H1 (cell line): ENCODE measurements around the gene TRIOBP. TPM values are rescaled to one million over a fixed set of nuclear protein-coding genes. Genes with fewer than 3 reads are reported as not detected.

Experiments used
- CTCF ChIA-PET: fragments of 300-600 bp; sonication (Branson Sonifier 250); formaldehyde crosslinking; loops from one replicate; lab custom pipeline; 2021; ENCODE audit not compliant: partially characterized antibody; lab: Charles Lee
- POLR2A ChIA-PET: fragments of 300-600 bp; sonication (Branson Sonifier 250); formaldehyde crosslinking; loops from one replicate; lab custom pipeline; 2021; ENCODE audit warnings: inconsistent platforms; ENCODE audit not compliant: partially characterized antibody; lab: Charles Lee
- DNase-seq, 2 experiments: peaks; one replicate each; pipeline versions ENCODE4 v3.0.0 to v3.0.0-alpha.2; 2010 to 2022; ENCODE audit warnings: low spot score in 2 of 2, low read depth in 1 of 2, mixed read lengths in 1 of 2
- FAIRE-seq: peaks from 2 replicates; lab custom pipeline; 2011; peaks lifted over from hg19 to GRCh38; lab: Jason Lieb, UNC
- H2AFZ ChIP-seq: 2 replicates; pipeline ENCODE4 v1.8.1; 2012; ENCODE audit warnings: low read length, inconsistent platforms
- H2AK5ac ChIP-seq: 2 replicates; pipeline ENCODE4 v1.6.1; 2013; ENCODE audit warnings: low read depth, low read length
- H2BK120ac ChIP-seq: replicated peaks from 2 replicates; pipeline ENCODE3; 2013; ENCODE audit warnings: low read depth, low read length, inconsistent platforms
- H2BK12ac ChIP-seq: 2 replicates; pipeline ENCODE4 v1.6.1; 2013; ENCODE audit warnings: low read depth, low read length
- H2BK15ac ChIP-seq: 2 replicates; pipeline ENCODE4 v1.6.1; 2013; ENCODE audit warnings: low read length
- H2BK20ac ChIP-seq: 2 replicates; pipeline ENCODE4 v1.6.1; 2013; ENCODE audit warnings: low read length
- H2BK5ac ChIP-seq: 2 replicates; pipeline ENCODE4 v1.6.1; 2013; ENCODE audit warnings: low read depth, low read length
- H3K14ac ChIP-seq: 2 replicates; pipeline ENCODE4 v1.6.1; 2013; ENCODE audit warnings: inconsistent platforms; ENCODE audit not compliant: insufficient read length
- H3K18ac ChIP-seq: 2 replicates; pipeline ENCODE4 v1.6.1; 2013; ENCODE audit warnings: low read length; ENCODE audit errors: extremely low read depth
- H3K23ac ChIP-seq: 2 replicates; pipeline ENCODE4 v1.6.1; 2013; ENCODE audit warnings: inconsistent platforms; ENCODE audit not compliant: insufficient read length
- H3K23me2 ChIP-seq: 2 replicates; pipeline ENCODE4 v1.6.1; 2013; ENCODE audit warnings: low read depth, low read length
- H3K27ac ChIP-seq: 2 replicates; pipeline ENCODE4 v1.6.1; 2011; ENCODE audit warnings: low read depth, low read length, inconsistent platforms
- H3K27me3 ChIP-seq, 4 experiments: replicated peaks in 1 of 4; 1 replicate in 1 of 4; 2 replicates in 3 of 4; pipeline versions ENCODE4 v1.6.1 to v1.8.1; 2011 to 2013; ENCODE audit warnings: low read length in 3 of 4, mild to moderate bottlenecking in 3 of 4, inconsistent platforms in 2 of 4, mixed read lengths in 2 of 4, moderate library complexity in 1 of 4; ENCODE audit not compliant: control insufficient read depth in 3 of 4, insufficient read depth in 3 of 4; ENCODE audit errors: extremely low read depth in 1 of 4
- H3K36me3 ChIP-seq, 4 experiments: 2 replicates each; pipeline versions ENCODE4 v1.6.1 to v1.8.1; 2011 to 2013; ENCODE audit warnings: mild to moderate bottlenecking in 4 of 4, low read length in 3 of 4, moderate library complexity in 2 of 4, control low read depth in 1 of 4, inconsistent platforms in 1 of 4; ENCODE audit not compliant: insufficient read depth in 4 of 4, control insufficient read depth in 2 of 4
- H3K4ac ChIP-seq: replicated peaks from 2 replicates; pipeline ENCODE3; 2013; ENCODE audit warnings: low read length, low read depth, mixed read lengths, inconsistent platforms; ENCODE audit not compliant: insufficient read length
- H3K4me1 ChIP-seq, 4 experiments: replicated peaks in 1 of 4; 1 replicate in 1 of 4; 2 replicates in 3 of 4; pipeline versions ENCODE4 v1.6.1 to v1.8.1; 2011 to 2013; ENCODE audit warnings: low read length in 3 of 4, inconsistent platforms in 2 of 4, mixed read lengths in 1 of 4; ENCODE audit not compliant: insufficient read depth in 4 of 4, control insufficient read depth in 3 of 4
- H3K4me2 ChIP-seq, 2 experiments: 2 replicates each; pipeline versions ENCODE4 v1.6.1 to v1.8.1; 2011 to 2013; ENCODE audit warnings: low read depth in 2 of 2, low read length in 2 of 2, control low read depth in 1 of 2, inconsistent platforms in 1 of 2, mild to moderate bottlenecking in 1 of 2; ENCODE audit not compliant: insufficient read depth in 1 of 2
- H3K4me3 ChIP-seq, 4 experiments: fragments of 200-600, 300-600 bp in 1 of 4; sonication (generic), shearing (Covaris generic), sonication (Bioruptor Twin) in 1 of 4; 2 replicates each; pipeline versions ENCODE4 v1.5.1 to v1.8.1; 2011 to 2016; ENCODE audit warnings: low read length in 4 of 4, low read depth in 3 of 4, control low read depth in 2 of 4, inconsistent platforms in 2 of 4, mild to moderate bottlenecking in 2 of 4, mixed read lengths in 1 of 4, moderate library complexity in 1 of 4; ENCODE audit not compliant: insufficient read depth in 2 of 4; ENCODE audit errors: extremely low read depth in 1 of 4
- H3K56ac ChIP-seq: replicated peaks from 2 replicates; pipeline ENCODE3; 2013; ENCODE audit warnings: low read depth, mild to moderate bottlenecking, mixed read lengths, low read length, inconsistent platforms; ENCODE audit not compliant: insufficient read length
- H3K79me1 ChIP-seq: 2 replicates; pipeline ENCODE4 v1.6.1; 2013; ENCODE audit warnings: low read depth, low read length, control low read depth
- H3K79me2 ChIP-seq, 2 experiments: 2 replicates each; pipeline versions ENCODE4 v1.6.1 to v1.8.1; 2012 to 2013; ENCODE audit warnings: low read length in 2 of 2, mild to moderate bottlenecking in 2 of 2, inconsistent platforms in 1 of 2; ENCODE audit not compliant: insufficient read depth in 2 of 2, control insufficient read depth in 1 of 2
- H3K9ac ChIP-seq, 4 experiments: replicated peaks in 1 of 4; 1 replicate in 1 of 4; 2 replicates in 3 of 4; pipeline versions ENCODE4 v1.6.1 to v1.8.1; 2011 to 2013; ENCODE audit warnings: low read depth in 3 of 4, low read length in 3 of 4, control low read depth in 2 of 4, mild to moderate bottlenecking in 2 of 4, moderate library complexity in 2 of 4, inconsistent platforms in 1 of 4; ENCODE audit errors: extremely low read depth in 1 of 4
- H3K9me3 ChIP-seq, 2 experiments: 2 replicates each; pipeline versions ENCODE4 v1.6.1 to v1.8.1; 2012 to 2013; ENCODE audit warnings: mild to moderate bottlenecking in 2 of 2, moderate library complexity in 2 of 2, control low read depth in 1 of 2, inconsistent platforms in 1 of 2, low read depth in 1 of 2, low read length in 1 of 2, mixed read lengths in 1 of 2; ENCODE audit not compliant: insufficient read depth in 2 of 2
- H4K20me1 ChIP-seq, 2 experiments: replicated peaks in 1 of 2; 2 replicates each; pipeline versions ENCODE3 to v1.8.1; 2011 to 2013; ENCODE audit warnings: inconsistent platforms in 2 of 2, low read length in 2 of 2, mild to moderate bottlenecking in 1 of 2; ENCODE audit not compliant: insufficient read depth in 2 of 2, control insufficient read depth in 1 of 2
- H4K5ac ChIP-seq: 2 replicates; pipeline ENCODE4 v1.6.1; 2013; ENCODE audit warnings: low read length, low read depth, mixed read lengths, inconsistent platforms; ENCODE audit not compliant: insufficient read length
- H4K8ac ChIP-seq: 2 replicates; pipeline ENCODE4 v1.8.0; 2013; ENCODE audit warnings: mild to moderate bottlenecking, moderate library complexity, low read length, inconsistent platforms; ENCODE audit not compliant: insufficient read depth; ENCODE audit errors: extremely low read depth
- H4K91ac ChIP-seq: replicated peaks from 2 replicates; pipeline ENCODE3; 2013; ENCODE audit warnings: low read length, mixed read lengths, inconsistent platforms; ENCODE audit not compliant: insufficient read length
- ASH2L ChIP-seq: fragments of 200-600, 300-600 bp; sonication (generic); IDR thresholded peaks from one replicate; pipeline ENCODE4 v1.7.1; 2017; ENCODE audit warnings: low read length
- ATF3 ChIP-seq: IDR thresholded peaks from 2 replicates; pipeline ENCODE4 v1.6.1; 2011; ENCODE audit warnings: low read depth, mild to moderate bottlenecking, low read length; ENCODE audit not compliant: insufficient read depth
- HDAC6 ChIP-seq: IDR thresholded peaks from one replicate; pipeline ENCODE4 v1.7.1; 2012; ENCODE audit warnings: low read depth, mild to moderate bottlenecking, inconsistent platforms, low read length, moderate library complexity
- TAF1 ChIP-seq: IDR thresholded peaks from 2 replicates; pipeline ENCODE4 v1.6.1; 2011; ENCODE audit warnings: mild to moderate bottlenecking, low read depth, low read length
- WGBS, 2 experiments: shearing (Covaris generic) in 1 of 2; methylation state at CpG; one replicate each; pipeline versions ENCODE4 v1.1.6 to v1.1.7; 2013 to 2015; ENCODE audit warnings: low lambda C conversion rate in 2 of 2, mixed read lengths in 2 of 2, inconsistent platforms in 1 of 2, low coverage in 1 of 2, missing lambda C conversion rate in 1 of 2; ENCODE audit not compliant: insufficient replicate concordance in 2 of 2, insufficient coverage in 1 of 2, insufficient read length in 1 of 2; ENCODE audit errors: extremely low coverage in 1 of 2, missing lambda C conversion rate in 1 of 2; 5-methylcytosine and 5-hydroxymethylcytosine counted together
- polyA plus RNA-seq, 7 experiments: library from polyadenylated mRNA; depleted of rRNA in 3 of 7; stranded (reverse) in 5 of 7; unstranded in 2 of 7; fragments of >200 nt in 5 of 7; fragments of 200-250 nt in 2 of 7; gene quantifications; 1 replicate in 5 of 7; 2 replicates in 1 of 7; 4 replicates in 1 of 7; pipeline versions ENCODE4 v1.2.1 to v1.2.3, GENCODE V29; 2011 to 2013; ENCODE audit warnings: missing spikeins in 2 of 7, mixed read lengths in 2 of 7
- total RNA-seq: library from RNA; stranded (reverse); fragmentation: NEBNext Ultra II Directional; extraction: Animal tissue kit (Norgen Biotek cat#: 25700); gene quantifications from 2 replicates; pipeline ENCODE4 v1.2.1, GENCODE V29; 2021

TRIOBP gene
- total and polyA plus RNA-seq, 2 of the 8 experiments (the other 6 are each of a cell fraction or from before 2014, with no cell fraction given): 18.2 to 27.3 TPM

GRCh38 chr22:37762389-37762836 is 65.6 kb downstream of the TRIOBP start:
- Histone ChIP-seq H2BK5ac (no peak overlapping the region), H3K23me2 (no peaks in the 10 kb centered on the region), H4K91ac (no peak overlapping the region), H4K5ac (no peak overlapping the region), H3K4me2 (no peak overlapping the region), H2BK120ac (no peak overlapping the region), H3K23ac (no peak overlapping the region), H2BK15ac (no peak overlapping the region), H3K4ac (no peak overlapping the region), H4K8ac (no peak overlapping the region), H3K56ac (no peak overlapping the region), H4K20me1 (peaks cover 5% of the 10 kb centered on the region in 2 experiments), H3K79me1 (no peaks in the 10 kb centered on the region), H3K18ac (no peak overlapping the region), H2AK5ac (no peak overlapping the region), H3K4me1 (no peaks in the 10 kb centered on the region), H2AFZ (no peak overlapping the region), H3K9me3 (no peaks in the 10 kb centered on the region), H3K27me3 (no peaks in the 10 kb centered on the region; a peak in 2 of 7 replicates), H3K79me2 (no peaks in the 10 kb centered on the region), H3K9ac (no peak overlapping the region), H3K14ac (no peak overlapping the region), H3K4me3 (no peak overlapping the region), H3K36me3 (peaks cover 2 to 31% (median 14%) of the 10 kb centered on the region in 4 experiments; a peak in 6 of 8 replicates), H2BK20ac (no peak overlapping the region), H2BK12ac (no peak overlapping the region), H3K27ac (no peak overlapping the region)
- DNase-seq (no peak), FAIRE-seq (no peak)
- 92% methylated on average over 9 of the region's 10 CpGs; no CpG with 5 or more reads in 1 of the 2 experiments for WGBS, 2 experiments
- CTCF ChIA-PET: interaction anchor here (0.6 to 1.4 kb wide), 7 partner anchors 12 to 97 kb away, joined by 3 to 4 read pairs (median 3); a partner anchor contains a TSS
- POLR2A ChIA-PET: interaction anchor here (0.6 to 2.1 kb wide), 5 partner anchors 8 to 30 kb away, joined by 3 to 7 read pairs (median 3); no protein-coding TSS in a partner anchor
- no peak for TF ChIP-seq ASH2L
- no peak for TF ChIP-seq ATF3
- TF ChIP-seq HDAC6: no peak
- TF ChIP-seq TAF1: no peak
